Right lobe of liver (tissue), 6 donors: Measurements from ENCODE around the gene CAVIN1. TPM values are rescaled to one million over a fixed set of nuclear protein-coding genes. Genes with fewer than 3 reads are reported as not detected.
A peak's percentile ranks its signal among the peaks of the same experiment; 100 is the strongest.

Experiments used
- ATAC-seq, 4 donors: fragments of 200-7000 bp; cut with Tn5 transposase; one replicate each; pipeline ENCODE4 v1.9.1; 2020; ENCODE audit warnings: mild to moderate bottlenecking in 4 of 4, moderate library complexity in 4 of 4
- DNase-seq, 3 donors: peaks; one replicate each; pipeline ENCODE4 v3.0.0-alpha.2; 2020
- H3K27ac ChIP-seq, 3 donors: fragments of 200-600 bp; one replicate each; pipeline ENCODE4 v1.8.0; 2022
- H3K27me3 ChIP-seq, 2 donors: fragments of 200-600 bp; one replicate each; pipeline ENCODE4 v1.8.0; 2022
- H3K36me3 ChIP-seq, 4 donors: fragments of 200-600 bp; sonication (generic) in 1 of 4; one replicate each; pipeline versions ENCODE4 v1.5.1 to v1.8.0; 2017 to 2022; ENCODE audit warnings: control low read depth in 1 of 4
- H3K4me1 ChIP-seq, 4 donors: fragments of 200-600 bp; sonication (generic) in 1 of 4; one replicate each; pipeline versions ENCODE4 v1.5.1 to v1.8.0; 2017 to 2022; ENCODE audit warnings: control low read depth in 1 of 4
- H3K4me3 ChIP-seq, 3 donors: fragments of 200-600 bp; one replicate each; pipeline ENCODE4 v1.8.0; 2022
- H3K9me3 ChIP-seq, 4 donors: fragments of 200-600 bp; sonication (generic) in 1 of 4; one replicate each; pipeline versions ENCODE4 v1.5.1 to v1.8.0; 2017 to 2022; ENCODE audit warnings: control low read depth in 1 of 4
- CTCF ChIP-seq, 4 donors: fragments of 200-600 bp in 3 of 4; fragments of 450-650 bp in 1 of 4; IDR thresholded peaks; one replicate each; pipeline versions ENCODE4 v1.5.1 to v1.8.0; 2016 to 2022; ENCODE audit warnings: antibody characterized with exemption in 4 of 4, mild to moderate bottlenecking in 2 of 4
- POLR2A ChIP-seq: fragments of 450-650 bp; IDR thresholded peaks from one replicate; pipeline ENCODE4 v1.6.1; 2017; ENCODE audit warnings: antibody characterized with exemption, mild to moderate bottlenecking
- WGBS: methylation state at CpG from one replicate; pipeline ENCODE4 v1.1.6; 2018; ENCODE audit warnings: low coverage, low lambda C conversion rate; ENCODE audit not compliant: insufficient coverage; ENCODE audit errors: missing lambda C conversion rate; 5-methylcytosine and 5-hydroxymethylcytosine counted together
- intact Hi-C, 2 donors: fragments of 100-400 bp; cut with DNase I; formaldehyde crosslinking; loops; one replicate each; pipeline versions ENCODE4 v1.11.2 to v1.14.1; 2022
- total RNA-seq, 6 experiments: library from RNA; depleted of rRNA in 2 of 6; stranded (reverse); fragments of >200 nt in 2 of 6; fragmentation: NEBNext Ultra II Directional in 3 of 6; extraction: Animal tissue kit (Norgen Biotek cat#: 25700) in 3 of 6; gene quantifications; one replicate each; pipeline versions ENCODE4 v1.1.0 to v1.2.4, GENCODE V29; 2016 to 2023
- donor health status: DM: no; HTN: yes; CAD: no.
- donor health status: DM: no; HTN: no; CAD: no.
- donor health status: DM: no; HTN: no; CAD: no.
- donor health status: DM: no; HTN: yes; CAD: no.
- donor health status: DM: no; HTN: yes; CAD: no.

The CAVIN1 gene
- total RNA-seq, 6 experiments from 2014 or later = 8.7 to 29.6 (median 17.4) TPM

GRCh38 chr17:42410319-42410685, 12.8 kb downstream of the CAVIN1 start:
- WGBS = 53% methylated on average over 4 of the region's 5 CpGs

GRCh38 chr17:42409523-42410318, 13.3 kb downstream of the CAVIN1 start:
- WGBS = 49% methylated on average over 3 of the region's 5 CpGs
- no peaks in the 10 kb centered on the region for H3K9me3 ChIP-seq
- H3K4me3 ChIP-seq = no peak overlapping the region
- TF ChIP-seq CTCF (IDR thresholded peaks at IDR 0.05) (no peak), POLR2A (no peak)
- intact Hi-C loops = loop anchor here (5.0 to 10.0 kb wide), 2 partner anchors 87 to 95 kb away; no protein-coding TSS in a partner anchor
- no peaks in the 10 kb centered on the region for H3K36me3 ChIP-seq
- no peak for ATAC-seq
- DNase-seq = no peak
- H3K4me1 ChIP-seq = peaks cover 0 to 12% (median 6%) of the 10 kb centered on the region in 4 donors
- H3K27me3 ChIP-seq = no peaks in the 10 kb centered on the region
- no peak overlapping the region for H3K27ac ChIP-seq

More at GRCh38 chr17:42410319-42410685, 12.8 kb downstream of the CAVIN1 start:
- Histone ChIP-seq H3K27me3 (no peaks in the 10 kb centered on the region), H3K9me3 (no peaks in the 10 kb centered on the region), H3K36me3 (no peaks in the 10 kb centered on the region), H3K4me3 (no peak overlapping the region), H3K27ac (no peak overlapping the region), H3K4me1 (peaks cover 0 to 12% (median 6%) of the 10 kb centered on the region in 4 donors)
- DNase-seq (no peak), ATAC-seq (no peak)
- TF ChIP-seq POLR2A (no peak), CTCF (IDR thresholded peaks at IDR 0.05) (no peak)
- intact Hi-C loops = no loop called here

GRCh38 chr17:42408061-42408460, 15.0 kb downstream of the CAVIN1 start:
- no peaks in the 10 kb centered on the region for H3K27me3 ChIP-seq
- no peak for TF ChIP-seq POLR2A
- no peak for TF ChIP-seq CTCF (IDR thresholded peaks at IDR 0.05)
- DNase-seq = no peak
- WGBS = 83% methylated on average over 2 of the region's 2 CpGs
- ATAC-seq = no peak
- H3K36me3 ChIP-seq = no peaks in the 10 kb centered on the region
- intact Hi-C loops = loop anchor here (5.0 to 10.0 kb wide), 2 partner anchors 86 to 93 kb away; no protein-coding TSS in a partner anchor
- no peak overlapping the region for H3K4me3 ChIP-seq
- H3K27ac ChIP-seq = no peak overlapping the region
- no peaks in the 10 kb centered on the region for H3K9me3 ChIP-seq
- peaks cover 0 to 12% (median 6%) of the 10 kb centered on the region in 4 donors for H3K4me1 ChIP-seq

GRCh38 chr17:42407289-42407836, 15.7 kb downstream of the CAVIN1 start:
- no peak overlapping the region for H3K4me3 ChIP-seq
- no peaks in the 10 kb centered on the region for H3K36me3 ChIP-seq
- 31% methylated on average over 2 of the region's 2 CpGs for WGBS
- DNase-seq (peak; percentile 89 to 94 (median 93)), ATAC-seq (peak; percentile 90 to 96 (median 94))
- no peaks in the 10 kb centered on the region for H3K27me3 ChIP-seq
- intact Hi-C loops = loop anchor here (5.0 to 10.0 kb wide), 2 partner anchors 85 to 93 kb away; no protein-coding TSS in a partner anchor
- H3K27ac ChIP-seq = peak overlapping the region in 1 of 3 donors; percentile 14
- TF ChIP-seq CTCF (IDR thresholded peaks at IDR 0.05) (no peak), POLR2A (no peak)
- peaks cover 0 to 12% (median 6%) of the 10 kb centered on the region in 4 donors for H3K4me1 ChIP-seq
- no peaks in the 10 kb centered on the region for H3K9me3 ChIP-seq
